DLD1 (cell line): ENCODE data around the gene CCL20.

Experiments
- in situ Hi-C: cut with HindIII; loops from 2 replicates; pipeline ENCODE4 v1.10.0; 2017; ENCODE audit warnings: low sequenced_read_pairs

CCL20 gene

DNA sequence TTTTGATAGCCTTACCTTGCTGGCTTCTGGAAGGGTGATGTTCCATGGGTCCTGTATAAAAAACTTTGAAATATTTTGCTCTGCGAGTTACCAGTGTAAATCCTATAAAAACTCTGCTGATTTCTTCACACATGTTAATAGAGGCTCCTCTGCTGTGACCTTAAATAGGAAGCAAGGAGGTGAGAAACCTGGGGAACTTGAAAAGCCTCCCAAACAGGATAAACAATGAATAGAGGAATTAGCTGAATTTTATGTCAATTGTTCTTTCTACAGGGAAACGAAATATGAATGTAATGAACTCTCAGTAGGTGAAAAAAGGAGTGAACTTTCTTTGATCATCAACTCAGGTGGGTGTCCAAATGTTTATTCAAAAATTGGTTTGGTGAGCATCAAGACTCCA is 10.8 kb upstream of the CCL20 start:
- in situ Hi-C loops = no loop called here

DNA sequence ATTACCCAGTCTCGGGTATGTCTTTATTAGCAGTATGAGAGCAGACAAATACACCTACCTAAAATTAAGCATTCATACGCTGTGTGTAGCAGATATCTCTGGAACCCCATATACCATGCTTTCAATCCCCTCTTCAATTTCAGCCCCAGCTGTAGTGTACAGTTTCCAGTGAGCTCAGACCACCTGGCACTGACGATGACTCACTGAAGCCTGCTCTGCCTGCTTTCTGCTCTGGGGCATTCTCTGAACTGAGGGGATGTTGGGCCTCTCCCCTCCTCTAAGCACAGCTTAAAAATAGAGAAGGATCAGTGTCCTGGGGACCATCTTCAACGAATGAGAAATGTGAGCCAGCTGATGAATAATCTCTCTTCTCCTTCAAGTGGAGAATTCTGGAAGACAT is 8.7 kb upstream of the CCL20 start:
- in situ Hi-C loops = no loop called here

DNA sequence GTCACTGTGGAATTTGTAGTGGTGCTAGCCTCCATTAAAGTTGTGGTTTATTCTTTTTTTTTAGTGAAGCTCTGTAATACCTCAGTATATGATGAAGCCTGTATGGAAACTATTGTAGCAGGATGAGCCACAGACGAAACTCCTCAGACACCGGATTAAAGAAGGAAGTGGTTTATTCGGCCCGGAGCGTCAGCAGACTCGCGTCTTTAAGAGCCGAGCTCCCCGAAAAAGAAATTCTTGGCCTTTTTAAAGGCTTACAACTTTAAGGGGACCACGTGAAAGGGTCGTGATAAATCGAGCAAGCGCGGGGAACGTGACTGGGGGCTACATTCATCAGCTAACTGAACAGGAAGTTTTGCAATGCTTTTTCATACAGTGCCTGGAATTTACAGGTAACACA is 8.1 kb upstream of the CCL20 start:
- in situ Hi-C loops = no loop called here

DNA sequence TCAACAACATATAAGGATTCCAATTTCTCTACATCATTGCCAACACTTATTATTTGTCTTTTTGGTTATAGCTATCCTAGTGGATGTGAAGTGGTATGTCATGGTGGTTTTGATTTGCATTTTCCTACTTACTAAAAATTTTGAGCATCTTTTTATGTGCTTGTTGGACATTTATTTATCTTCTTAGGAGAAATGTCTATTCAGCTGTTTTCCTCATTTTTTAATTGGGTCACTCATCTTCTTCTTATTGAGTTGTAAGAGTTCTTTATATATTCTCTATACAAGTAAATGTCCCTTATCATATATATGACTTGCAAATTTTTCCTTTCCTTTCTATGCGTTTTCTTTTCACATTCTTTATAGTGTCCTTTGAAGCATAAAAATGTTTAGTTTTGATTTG is 4.7 kb upstream of the CCL20 start:
- in situ Hi-C loops = no loop called here

DNA sequence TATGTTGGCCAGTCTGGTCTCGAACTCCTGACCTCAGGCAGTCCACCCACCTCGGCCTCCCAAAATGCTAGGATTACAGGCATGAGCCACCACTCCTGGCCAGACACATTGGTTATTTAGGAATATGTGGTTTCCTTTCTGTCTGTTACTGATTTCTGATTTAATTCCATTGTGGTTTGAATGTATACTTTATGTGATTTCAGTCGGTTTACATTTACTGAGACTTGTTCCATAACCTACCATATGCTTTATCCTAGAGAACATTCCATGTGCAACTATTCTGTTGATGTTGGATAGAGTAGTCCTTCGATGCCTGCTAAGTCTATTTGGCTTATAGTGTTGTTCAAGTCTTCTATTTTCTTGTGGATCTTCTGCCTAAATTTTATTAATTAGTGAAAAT is 1.6 kb upstream of the CCL20 start:
- in situ Hi-C loops = no loop called here

DNA sequence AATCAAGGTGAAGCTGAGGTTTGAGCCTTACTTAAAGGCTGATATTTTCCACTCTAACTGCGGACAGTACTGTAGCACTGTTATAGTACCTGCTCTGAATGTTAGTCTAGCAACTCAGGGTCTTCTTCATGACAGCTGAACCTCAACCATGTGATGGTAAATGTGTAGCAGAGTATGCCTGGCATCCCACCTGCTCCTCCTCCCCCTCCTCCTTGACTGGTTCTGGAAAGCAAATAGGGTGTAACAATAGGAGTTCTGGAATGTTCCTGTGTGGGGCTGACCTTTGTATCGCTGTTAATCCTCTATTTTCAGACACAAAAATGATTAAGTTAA is 447 bp upstream of the CCL20 start:
- in situ Hi-C loops = no loop called here

DNA sequence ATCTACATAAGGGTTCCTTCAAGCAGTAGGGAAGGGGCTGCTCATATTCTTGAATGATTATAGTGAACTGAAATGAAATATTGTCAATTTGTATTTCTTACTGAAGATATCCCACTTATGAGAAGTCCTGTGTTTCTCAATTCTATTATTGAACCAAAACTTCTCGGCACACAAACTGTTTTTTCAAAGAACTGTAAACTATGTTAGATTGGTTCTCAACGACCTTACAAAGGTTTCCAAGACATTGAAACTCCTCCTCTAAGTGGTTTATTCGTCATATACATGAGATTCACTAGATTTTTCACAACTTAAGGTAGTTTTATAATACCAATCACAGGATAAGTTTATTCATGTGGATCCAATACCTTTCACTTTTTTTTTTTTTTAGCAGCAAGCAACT is 1.4 kb downstream of the CCL20 start:
- in situ Hi-C loops = no loop called here

DNA sequence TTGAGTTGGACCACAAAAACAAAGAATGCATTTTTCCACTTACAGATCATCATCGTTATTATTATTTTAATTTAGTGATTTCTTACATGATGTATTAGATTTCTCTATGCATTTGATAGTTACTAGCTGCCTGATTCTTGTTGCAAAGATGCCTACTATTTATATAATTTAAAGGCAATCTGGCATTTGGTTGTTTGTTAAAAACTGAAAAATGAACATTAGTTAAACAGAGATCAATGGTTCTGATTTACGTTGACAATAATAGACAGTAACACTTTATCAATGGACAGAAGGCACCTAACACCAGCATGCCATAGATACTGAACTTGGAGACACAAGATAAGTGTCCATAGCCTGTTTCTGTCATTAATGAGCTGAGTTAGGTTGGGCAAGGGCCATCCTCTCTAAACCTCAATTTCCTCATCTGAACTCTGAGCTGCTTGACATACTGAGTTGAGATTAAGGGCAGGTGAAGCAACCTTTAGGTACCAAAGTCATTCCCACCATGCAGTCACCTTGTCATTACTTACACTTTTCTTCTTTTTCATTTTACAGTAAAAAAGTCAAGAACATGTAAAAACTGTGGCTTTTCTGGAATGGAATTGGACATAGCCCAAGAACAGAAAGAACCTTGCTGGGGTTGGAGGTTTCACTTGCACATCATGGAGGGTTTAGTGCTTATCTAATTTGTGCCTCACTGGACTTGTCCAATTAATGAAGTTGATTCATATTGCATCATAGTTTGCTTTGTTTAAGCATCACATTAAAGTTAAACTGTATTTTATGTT is 3.1 kb downstream of the CCL20 start:
- in situ Hi-C loops = no loop called here

DNA sequence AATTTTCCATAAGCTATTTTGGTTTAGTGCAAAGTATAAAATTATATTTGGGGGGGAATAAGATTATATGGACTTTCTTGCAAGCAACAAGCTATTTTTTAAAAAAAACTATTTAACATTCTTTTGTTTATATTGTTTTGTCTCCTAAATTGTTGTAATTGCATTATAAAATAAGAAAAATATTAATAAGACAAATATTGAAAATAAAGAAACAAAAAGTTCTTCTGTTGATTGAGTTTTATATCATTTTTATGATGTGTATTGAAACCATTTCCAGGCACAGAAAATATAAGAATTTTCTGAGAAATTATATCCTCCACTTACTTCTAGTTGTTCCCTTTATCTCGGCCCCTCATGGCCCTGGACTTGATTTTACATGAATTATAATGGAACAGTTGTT is 3.7 kb downstream of the CCL20 start:
- in situ Hi-C loops = no loop called here

DNA sequence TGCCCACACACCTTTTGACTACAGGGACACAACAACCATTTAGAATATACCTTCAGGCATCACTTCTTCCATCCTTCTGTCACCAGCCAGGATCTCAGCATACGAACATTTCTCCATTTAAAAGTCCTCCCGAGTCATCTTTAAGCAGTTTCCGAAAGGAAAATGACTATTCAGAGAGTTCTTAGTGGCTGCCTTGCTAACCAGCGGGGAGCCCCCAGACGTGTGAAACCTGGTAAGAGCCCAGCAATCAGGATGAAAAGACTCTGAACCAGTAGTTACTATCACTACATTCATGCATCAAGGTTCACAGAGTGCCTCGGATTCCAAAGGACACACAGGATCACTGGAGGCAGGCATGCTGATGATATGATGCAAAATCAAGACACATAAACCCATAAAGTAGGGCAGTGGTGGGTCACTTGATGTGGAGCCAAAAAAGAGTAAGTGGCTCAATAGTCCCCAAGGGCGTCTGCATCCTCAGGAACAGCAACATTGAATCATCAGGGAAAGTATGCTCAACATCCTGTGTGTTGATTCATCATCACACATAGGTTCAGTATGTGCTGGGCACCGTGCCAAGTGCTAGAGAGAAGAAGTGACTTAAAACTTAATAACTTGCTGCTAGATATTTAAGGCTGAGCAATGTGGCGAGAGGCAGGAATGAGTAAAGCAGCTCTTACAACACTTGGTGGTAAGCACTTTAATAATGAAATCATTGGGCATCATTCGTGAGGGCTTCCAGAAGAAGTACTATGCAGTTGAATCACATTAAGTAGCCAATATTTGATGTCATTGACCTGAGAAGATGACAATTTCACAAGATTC is 4.4 kb downstream of the CCL20 start:
- in situ Hi-C loops = no loop called here

DNA sequence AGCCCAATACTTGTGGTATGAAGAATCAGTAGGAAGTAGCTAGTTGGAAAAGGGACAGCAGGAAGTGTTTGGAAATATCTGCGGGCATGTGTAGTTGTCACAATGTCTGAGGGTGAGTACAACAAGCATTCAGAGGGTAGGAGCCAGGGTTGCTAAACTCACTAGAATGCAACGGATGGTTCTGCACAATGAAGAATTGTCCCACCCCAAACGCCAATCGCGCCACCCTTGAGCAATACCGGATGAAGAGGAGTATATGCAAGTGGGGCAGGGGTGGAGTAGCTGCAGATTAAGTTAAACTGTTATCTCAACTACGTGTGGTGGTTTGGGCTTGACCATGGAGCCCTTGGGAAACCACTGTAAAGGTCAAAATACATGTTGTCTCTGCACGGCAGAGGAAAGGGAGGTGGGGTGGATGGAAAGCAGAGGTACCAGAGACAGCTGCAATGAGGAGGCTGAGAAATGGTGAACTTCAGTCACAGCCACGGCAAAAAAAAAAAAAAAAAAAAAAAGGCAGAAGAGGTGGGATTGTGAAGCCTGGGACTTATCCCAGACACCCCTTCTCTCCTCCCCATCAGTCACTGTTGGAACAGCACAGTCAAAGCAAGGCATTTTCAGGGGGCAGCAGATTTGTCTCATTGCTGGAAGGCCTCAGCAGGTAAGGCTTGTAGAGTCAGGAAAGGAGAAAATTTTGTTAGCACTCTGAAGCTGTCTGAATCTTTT is 5.2 kb downstream of the CCL20 start:
- in situ Hi-C loops = no loop called here

DNA sequence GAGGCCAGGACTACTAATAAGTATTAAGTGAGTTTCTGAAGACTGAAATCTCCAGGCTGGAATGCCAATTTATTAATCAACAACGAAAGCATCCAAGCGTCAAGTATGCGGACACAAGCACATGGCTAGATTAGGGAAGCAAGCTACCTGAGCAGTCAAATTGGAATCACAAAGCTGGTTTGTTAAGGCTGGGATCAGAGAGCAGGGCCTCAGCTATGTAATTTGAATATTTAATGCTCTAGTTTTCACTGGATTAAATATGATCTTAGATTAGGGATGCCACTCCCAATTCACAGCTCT is 5.7 kb downstream of the CCL20 start:
- in situ Hi-C loops = no loop called here

DNA sequence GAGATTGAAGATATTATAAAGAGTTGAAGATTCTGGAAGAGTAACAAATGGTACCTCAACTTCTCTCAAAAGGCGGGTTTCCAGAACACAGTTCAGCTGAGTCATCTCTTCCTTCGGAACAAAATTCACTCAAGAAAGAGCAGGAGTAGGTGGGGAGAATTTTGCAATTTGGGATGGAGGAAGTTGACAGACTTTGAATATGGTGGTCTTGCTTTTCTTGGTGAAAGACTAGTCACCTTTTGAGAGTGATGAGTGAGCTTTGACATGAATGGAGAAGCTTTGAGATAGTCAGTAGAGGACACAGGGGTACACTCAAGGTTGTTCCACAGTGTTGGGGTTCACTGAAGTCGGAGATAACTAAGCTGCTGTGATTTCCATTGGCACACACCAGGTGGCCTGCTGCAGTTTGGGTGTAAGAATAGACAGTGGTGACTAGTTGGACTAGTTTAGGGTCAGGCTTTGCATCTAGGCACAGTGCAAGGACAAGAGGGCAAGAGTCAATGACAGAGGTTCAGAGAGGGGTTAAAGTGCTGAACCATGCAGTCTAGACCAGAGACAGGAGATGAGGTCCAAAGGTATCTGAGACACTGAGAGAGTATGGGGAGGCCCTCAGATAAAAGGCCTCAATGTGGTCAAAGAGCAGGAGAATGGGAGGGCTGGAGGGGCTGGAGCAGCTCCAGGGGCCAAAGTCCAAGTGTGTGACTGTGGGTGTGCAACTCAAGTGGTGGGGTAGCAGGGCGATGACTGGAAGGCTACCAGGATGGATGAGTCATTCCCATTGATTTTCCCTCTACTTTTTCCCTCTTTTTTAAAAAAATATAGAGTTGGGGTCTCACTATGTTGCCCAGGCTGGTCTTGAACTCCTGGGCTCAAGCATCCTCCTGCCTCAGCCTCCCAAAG is 7.7 kb downstream of the CCL20 start:
- in situ Hi-C loops = no loop called here

DNA sequence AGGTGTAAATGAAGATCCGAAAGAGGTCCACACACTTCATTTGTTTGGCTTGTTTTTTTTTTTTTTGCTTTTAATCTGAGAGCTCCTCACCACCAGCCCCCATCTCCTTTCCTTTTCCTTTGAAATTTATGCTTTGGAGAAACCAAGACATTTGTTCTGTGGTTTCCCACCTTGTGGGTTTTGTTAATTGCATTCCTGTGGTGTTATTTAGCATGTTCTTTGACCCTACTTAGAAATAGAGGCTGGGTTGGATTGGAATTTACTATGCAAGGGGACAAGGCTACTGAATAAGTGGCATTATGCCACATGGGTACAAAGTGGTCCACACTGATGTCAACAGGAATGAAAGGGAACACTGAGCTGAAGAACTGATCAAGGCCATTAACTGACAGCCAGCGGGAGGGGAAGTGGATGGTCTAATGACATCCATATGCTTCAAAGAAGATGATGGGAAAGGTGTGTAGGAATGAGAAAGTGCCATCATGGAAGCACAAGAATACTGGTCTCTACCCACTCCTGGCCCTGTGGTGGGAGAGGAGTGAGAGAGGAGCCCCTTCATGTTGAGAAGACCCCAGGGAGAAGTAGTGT is 8.9 kb downstream of the CCL20 start:
- in situ Hi-C loops = no loop called here

DNA sequence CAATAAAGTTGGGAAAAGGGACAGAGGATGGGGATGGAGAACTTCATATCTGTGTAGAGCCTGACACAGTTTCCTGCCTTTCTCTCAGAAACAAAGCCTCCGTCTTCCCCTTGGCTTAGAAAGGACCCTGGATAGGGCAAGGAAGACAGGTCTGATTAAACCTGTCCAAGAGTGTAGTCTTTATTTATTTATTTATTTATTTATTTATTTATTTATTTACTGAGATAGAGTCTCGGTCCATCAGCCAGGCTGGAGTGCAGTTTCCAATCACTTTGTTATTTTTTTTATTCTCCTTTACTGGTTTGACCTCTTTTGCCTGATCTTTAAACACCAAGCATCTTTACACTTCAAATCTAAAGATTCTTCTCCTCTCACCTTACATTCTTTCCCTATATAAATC is 10.3 kb downstream of the CCL20 start:
- in situ Hi-C loops = no loop called here

DNA sequence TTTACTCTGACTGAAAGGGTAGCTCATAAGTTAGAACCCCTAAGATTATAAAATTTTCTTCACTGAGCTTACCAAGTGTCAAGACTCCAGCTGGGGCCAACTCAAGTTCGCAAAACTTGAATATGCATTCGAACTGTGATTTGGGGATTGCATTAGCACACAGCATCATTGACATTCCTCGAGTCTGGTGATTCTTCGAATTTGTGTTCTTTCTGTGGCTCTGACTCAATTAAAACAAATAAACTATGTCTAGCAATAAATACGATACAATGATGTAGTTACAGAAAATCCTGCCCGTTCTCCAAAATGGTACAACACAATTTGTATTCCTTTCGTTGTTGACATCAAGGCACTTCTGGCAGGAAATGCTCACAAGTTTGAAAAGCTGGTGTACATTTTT is 11.1 kb downstream of the CCL20 start:
- in situ Hi-C loops = no loop called here

DNA sequence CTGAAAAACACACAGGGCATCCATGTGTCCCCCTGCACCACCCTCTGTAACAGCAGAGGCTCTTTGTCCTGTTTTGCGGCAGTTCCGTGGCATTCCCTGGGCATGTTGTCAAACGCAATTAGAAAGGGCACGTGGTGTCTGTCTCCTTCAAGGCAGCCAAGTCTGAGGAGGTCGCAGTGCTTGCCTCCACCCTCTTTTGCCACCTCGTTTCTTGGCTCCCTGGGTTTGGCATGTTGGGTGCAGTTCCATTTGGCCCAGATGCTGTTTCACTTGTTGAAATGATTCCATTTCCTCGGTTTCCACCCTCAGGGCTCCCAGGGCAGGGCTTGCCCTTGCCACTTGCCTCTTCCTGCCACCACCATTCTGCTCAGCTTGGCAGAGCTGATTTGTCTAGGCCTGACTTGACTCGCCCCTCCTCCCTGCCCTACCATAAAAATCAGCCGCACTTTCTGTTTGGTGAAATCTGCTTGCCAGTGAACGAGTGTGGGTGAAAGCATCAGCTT is 12.4 kb downstream of the CCL20 start:
- in situ Hi-C loops = no loop called here

DNA sequence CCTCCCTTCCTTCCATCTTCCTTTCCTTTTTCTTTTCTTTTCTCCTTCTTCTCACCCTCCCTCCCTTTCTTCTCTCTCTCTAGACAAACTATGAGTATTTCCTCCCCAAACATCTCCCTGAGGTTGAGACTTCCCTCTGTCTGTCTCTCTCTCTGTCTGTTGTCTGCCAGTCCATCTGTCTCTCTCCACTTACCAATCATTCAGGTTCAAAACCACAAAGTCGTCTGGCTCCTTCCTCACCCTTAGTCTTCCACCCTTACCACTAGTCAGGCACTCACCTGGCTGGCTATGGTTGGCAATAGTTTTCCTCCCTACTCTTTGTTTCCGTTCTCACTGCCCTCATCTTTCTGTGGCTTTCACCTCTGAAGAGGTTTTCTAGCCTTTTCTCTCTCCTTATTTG is 12.9 kb downstream of the CCL20 start:
- in situ Hi-C loops = no loop called here

DNA sequence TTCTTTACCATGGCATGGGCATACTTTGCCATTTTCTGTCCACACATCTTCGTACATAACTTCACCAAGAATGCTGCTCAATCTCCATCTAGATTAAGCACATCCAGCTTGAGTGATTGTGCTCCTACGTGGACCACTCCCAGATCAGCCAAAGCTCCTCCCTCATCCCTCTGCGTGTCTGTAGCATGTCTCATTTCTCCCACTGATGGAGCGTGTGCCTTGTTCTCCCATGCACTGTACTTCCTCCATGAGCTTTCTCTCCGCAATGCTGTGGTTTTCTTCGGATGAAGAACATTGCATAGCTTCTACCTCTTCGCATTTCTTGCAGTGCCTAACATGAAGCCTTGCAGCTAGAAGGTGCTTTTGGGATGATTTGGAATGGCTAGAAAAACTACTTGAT is 13.5 kb downstream of the CCL20 start:
- in situ Hi-C loops = no loop called here

DNA sequence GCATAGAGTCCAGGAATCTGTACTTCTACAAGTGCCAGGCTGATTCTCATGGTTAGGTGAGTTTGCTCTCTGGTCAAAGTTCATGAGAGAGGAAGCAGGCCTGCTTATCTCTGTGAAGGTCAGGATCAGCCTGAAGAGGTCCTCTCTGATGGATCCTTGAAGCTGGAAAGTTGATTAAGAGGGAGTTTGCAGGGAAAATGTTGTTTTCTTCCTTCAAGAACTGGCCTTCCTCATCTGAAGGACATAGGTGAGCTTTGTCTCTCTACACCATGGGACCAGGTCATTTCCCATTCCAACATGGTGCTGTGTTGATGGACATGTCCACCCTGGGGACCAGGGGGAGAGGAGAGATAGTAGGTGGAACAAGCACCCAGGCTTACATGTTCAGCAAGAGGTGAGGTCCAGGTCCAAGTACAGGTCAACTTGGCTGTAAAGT is 14.9 kb downstream of the CCL20 start:
- in situ Hi-C loops = no loop called here
